22Rv1 (cell line): ENCODE measurements around the gene ASCL2.

ENCODE experiments used
- CTCF ChIP-seq: fragments of 450-650 bp; IDR thresholded peaks from 2 replicates; pipeline ENCODE4 v1.5.1; 2017; ENCODE audit warnings: mild to moderate bottlenecking
- ZFX ChIP-seq: fragments of 450-650 bp; IDR thresholded peaks from 2 replicates; pipeline ENCODE4 v1.6.1; 2017; ENCODE audit warnings: antibody characterized with exemption, borderline replicate concordance

- TF ChIP-seq CTCF: no peak
- TF ChIP-seq ZFX: no peak
These were observed 33.5 kb upstream of the ASCL2 start for GRCh38 chr11:2303627-2304505.
